Measurements from ENCODE around the gene CCAR1.

DNA sequence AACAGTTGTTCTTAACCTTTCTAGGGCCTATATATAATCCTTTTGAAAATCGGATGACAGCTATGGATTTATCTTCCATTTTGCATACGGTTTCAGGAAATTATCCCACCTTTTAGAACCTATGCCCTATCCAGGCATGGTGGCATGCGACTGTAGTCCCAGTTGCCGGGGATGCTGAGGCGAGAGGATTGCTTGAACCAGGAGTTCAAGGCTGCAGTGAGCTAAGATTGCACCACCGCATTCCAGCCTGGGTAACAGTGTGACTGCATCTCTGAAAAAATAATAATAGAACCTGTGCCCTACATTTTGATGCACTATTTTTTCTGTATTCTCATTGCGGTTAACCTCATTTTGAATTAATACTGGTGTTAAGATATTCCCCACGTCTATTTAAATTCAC, 11.6 kb downstream of the CCAR1 start:
- TF ChIP-seq CTCF (IDR thresholded peaks at IDR 0.05) (no peak), POLR2A (IDR thresholded peaks at IDR 0.05) (no peak)
